Activated B cell treated with CpG ODN at 0.5 μM for 24 hours (primary cell): ENCODE results near the gene PI4KB. TPM values are rescaled to one million over a fixed set of nuclear protein-coding genes. Genes with fewer than 3 reads are reported as not detected.

ENCODE experiments used
- ATAC-seq: fragments of 200-7000 bp; cut with Tn5 transposase; one replicate; pipeline ENCODE4 v1.10.0; 2021; ENCODE audit warnings: low read depth, mild to moderate bottlenecking, moderate library complexity
- CTCF ChIA-PET: fragments of 350-600 bp; sonication (Branson Sonifier 250); formaldehyde crosslinking; loops from one replicate; lab custom pipeline; 2021; ENCODE audit warnings: antibody characterized with exemption; lab: Charles Lee
- POLR2A ChIA-PET: fragments of 350-600 bp; sonication (Branson Sonifier 250); formaldehyde crosslinking; loops from one replicate; lab custom pipeline; 2021; ENCODE audit warnings: antibody characterized with exemption; lab: Charles Lee
- DNase-seq: peaks from one replicate; pipeline ENCODE4 v3.0.0; 2022
- H3K27ac Mint-ChIP-seq: one replicate; pipeline ENCODE4 v1.8.0; 2020; ENCODE audit warnings: mixed read lengths
- H3K27me3 Mint-ChIP-seq: one replicate; pipeline ENCODE4 v1.8.0; 2021; ENCODE audit warnings: mixed read lengths
- H3K36me3 Mint-ChIP-seq: one replicate; pipeline ENCODE4 v1.8.0; 2021; ENCODE audit warnings: low read depth, mixed read lengths
- H3K4me1 Mint-ChIP-seq: one replicate; pipeline ENCODE4 v1.8.0; 2021; ENCODE audit warnings: mixed read lengths
- H3K4me3 Mint-ChIP-seq: one replicate; pipeline ENCODE4 v1.8.0; 2020; ENCODE audit warnings: mild to moderate bottlenecking, mixed read lengths
- H3K9me3 Mint-ChIP-seq: one replicate; pipeline ENCODE4 v1.8.0; 2020; ENCODE audit warnings: mixed read lengths
- intact Hi-C: fragments of 100-400 bp; cut with micrococcal nuclease; formaldehyde crosslinking; loops from one replicate; pipeline ENCODE4 v1.15.1; 2024
- total RNA-seq: library from RNA; stranded (reverse); gene quantifications from 2 replicates; pipeline ENCODE4 v1.2.3, GENCODE V29; 2022
- TF ChIP-seq, protein P1 (sequence below): fragments of 200-600 bp; IDR thresholded peaks from one replicate; pipeline ENCODE4 v1.8.0; 2022; ENCODE audit warnings: antibody characterized with exemption, mild to moderate bottlenecking

Gene PI4KB
- total RNA-seq, 1 donor from 2014 or later, result 113 TPM

DNA sequence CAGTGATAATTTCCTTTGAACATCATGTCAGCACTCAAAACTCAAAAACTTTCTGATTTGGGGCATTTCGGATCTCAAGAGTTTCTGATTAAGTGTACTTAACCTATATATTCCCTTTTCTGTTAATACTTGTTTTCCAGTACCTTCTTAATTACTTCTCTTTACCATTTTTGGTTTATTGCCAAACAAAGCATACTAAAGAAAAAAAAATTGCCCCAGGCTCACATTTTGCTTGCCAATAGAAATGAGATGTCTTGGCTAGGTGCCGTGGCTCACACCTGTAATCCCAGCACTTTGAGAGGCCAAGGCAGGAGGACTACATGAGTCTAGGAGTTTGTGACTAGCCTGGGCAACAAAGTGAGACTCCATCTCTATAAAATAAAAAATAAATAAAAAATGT is 67.9 kb downstream of the PI4KB start:
- Mint-ChIP-seq H3K27ac (no peak overlapping the region), H3K27me3 (no peaks in the 10 kb centered on the region), H3K36me3 (peaks cover 30% of the 10 kb centered on the region), H3K4me3 (no peak overlapping the region), H3K9me3 (no peaks in the 10 kb centered on the region), H3K4me1 (peaks cover 41% of the 10 kb centered on the region)
- ChIA-PET POLR2A (interaction anchor here (1.5 kb wide), 1 partner anchor 18 kb away, joined by 5 read pairs; no protein-coding TSS in a partner anchor), CTCF (no interaction called here)
- ATAC-seq (no peak), DNase-seq (no peak)
- TF ChIP-seq, protein P1, sequence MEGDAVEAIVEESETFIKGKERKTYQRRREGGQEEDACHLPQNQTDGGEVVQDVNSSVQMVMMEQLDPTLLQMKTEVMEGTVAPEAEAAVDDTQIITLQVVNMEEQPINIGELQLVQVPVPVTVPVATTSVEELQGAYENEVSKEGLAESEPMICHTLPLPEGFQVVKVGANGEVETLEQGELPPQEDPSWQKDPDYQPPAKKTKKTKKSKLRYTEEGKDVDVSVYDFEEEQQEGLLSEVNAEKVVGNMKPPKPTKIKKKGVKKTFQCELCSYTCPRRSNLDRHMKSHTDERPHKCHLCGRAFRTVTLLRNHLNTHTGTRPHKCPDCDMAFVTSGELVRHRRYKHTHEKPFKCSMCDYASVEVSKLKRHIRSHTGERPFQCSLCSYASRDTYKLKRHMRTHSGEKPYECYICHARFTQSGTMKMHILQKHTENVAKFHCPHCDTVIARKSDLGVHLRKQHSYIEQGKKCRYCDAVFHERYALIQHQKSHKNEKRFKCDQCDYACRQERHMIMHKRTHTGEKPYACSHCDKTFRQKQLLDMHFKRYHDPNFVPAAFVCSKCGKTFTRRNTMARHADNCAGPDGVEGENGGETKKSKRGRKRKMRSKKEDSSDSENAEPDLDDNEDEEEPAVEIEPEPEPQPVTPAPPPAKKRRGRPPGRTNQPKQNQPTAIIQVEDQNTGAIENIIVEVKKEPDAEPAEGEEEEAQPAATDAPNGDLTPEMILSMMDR, result no peak
- intact Hi-C loops, result loop anchor here (10.0 kb wide), 2 partner anchors 85 to 255 kb away; partner anchors contain the start of genes MINDY1, PRUNE1 and RFX5

DNA sequence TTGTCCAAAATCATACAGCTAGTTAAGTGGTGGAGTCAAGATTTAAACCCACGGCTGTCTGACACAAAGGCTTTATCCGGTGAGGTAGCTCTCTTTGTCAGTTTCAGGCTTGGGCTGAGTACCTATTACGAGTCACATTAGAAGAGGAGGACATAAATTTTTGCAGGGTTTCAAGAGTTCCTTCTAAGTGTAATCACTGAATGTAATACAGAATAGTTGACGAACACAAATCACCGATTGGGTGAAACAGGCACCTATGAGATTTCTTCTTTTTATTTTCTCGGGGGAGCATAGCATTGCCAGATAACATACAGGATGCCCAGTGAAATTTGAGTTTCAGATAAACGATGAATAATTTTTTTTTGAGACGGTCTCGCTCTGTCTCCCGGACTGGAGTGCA is 71.8 kb downstream of the PI4KB start:
- H3K27ac Mint-ChIP-seq, result peak overlapping the region; percentile 93
- H3K36me3 Mint-ChIP-seq, result peaks cover 13% of the 10 kb centered on the region
- H3K27me3 Mint-ChIP-seq, result no peaks in the 10 kb centered on the region
- ChIA-PET POLR2A (interaction anchor here (0.6 to 2.9 kb wide), 13 partner anchors 10 to 676 kb away, joined by 3 to 36 read pairs (median 7); partner anchors contain the start of genes MCL1, PI4KB, PSMB4 and TDRKH), CTCF (interaction anchor here (0.7 to 1.5 kb wide), 2 partner anchors 22 to 28 kb away, joined by 3 to 5 read pairs; no protein-coding TSS in a partner anchor)
- H3K9me3 Mint-ChIP-seq, result no peaks in the 10 kb centered on the region
- peak overlapping the region; percentile 97 for H3K4me3 Mint-ChIP-seq
- H3K4me1 Mint-ChIP-seq, result peaks cover 37% of the 10 kb centered on the region
- TF ChIP-seq, protein P1, result no peak
- DNase-seq, result no peak
- intact Hi-C loops, result loop anchor here (10.0 kb wide), 2 partner anchors 89 to 251 kb away; partner anchors contain the start of genes MINDY1, PRUNE1 and RFX5
- ATAC-seq, result no peak

DNA sequence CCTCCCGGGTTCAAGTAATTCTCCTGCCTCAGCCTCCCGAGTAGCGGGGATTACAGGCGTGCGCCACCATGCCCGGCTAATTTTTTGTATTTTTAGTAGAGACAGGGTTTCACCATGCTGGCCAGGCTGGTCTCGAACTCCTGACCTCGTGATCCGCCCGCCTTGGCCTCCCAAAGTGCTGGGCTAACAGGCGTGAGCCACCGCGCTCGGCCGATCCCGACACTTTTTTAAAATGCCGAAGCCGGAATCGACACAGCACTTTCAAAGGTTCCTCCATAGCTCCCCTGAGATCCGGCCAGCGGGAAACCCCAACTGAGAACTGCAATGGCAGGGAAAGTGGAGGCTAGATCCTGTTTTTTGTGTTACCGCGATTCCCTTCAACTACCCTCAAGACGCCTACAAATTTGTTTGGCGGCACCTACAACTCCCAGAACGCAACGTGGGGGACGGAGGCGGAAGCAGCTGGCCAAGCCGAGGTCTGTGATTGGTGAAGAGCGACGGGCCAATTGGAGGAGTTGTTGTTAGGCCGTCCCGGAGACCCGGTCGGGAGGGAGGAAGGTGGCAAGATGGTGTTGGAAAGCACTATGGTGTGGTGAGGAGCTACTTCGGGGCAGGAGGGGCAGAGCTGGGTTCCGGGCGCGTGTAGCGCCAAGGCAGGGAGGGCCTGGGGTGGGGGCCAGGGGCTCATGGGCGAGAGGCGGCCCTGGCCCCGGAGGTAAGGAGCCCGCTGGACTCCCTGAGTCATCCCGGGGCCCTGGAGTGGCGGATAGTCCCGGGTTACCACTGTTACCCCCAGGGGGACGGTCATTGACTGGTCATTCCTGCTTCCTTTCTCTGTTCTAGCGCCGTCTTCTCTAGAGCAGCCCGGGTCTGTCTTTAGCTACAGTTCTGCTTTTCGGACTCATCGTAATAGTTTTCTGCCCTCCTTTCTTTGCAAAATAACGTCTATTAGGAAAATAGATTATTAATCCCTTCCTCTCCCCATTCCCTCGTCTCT is 72.7 kb downstream of the PI4KB start, which contains the start of gene PSMD4:
Gene PSMD4, plus strand, starts transcription at position 518 of the 997 bp plus-strand sequence. Its CDS starts 49 bp downstream, at position 567.
- POLR2A ChIA-PET, result interaction anchor here (0.6 to 2.9 kb wide), 29 partner anchors 9 to 1145 kb away, joined by 3 to 36 read pairs (median 5); partner anchors contain the start of genes C1orf56, MCL1, PI4KB and PSMB4
- peak within 1 kb of the TSS; percentile 97 for H3K4me3 Mint-ChIP-seq
- ATAC-seq (peak; percentile 87), DNase-seq (peak; percentile 77)
- no peaks in the 10 kb centered on the region for H3K9me3 Mint-ChIP-seq
- H3K27me3 Mint-ChIP-seq, result no peaks in the 10 kb centered on the region
- H3K36me3 Mint-ChIP-seq, result peaks cover 13% of the 10 kb centered on the region
- CTCF ChIA-PET, result interaction anchor here (0.7 to 1.5 kb wide), 5 partner anchors 23 to 155 kb away, joined by 3 to 8 read pairs (median 3); partner anchors contain the start of gene TNFAIP8L2
- H3K27ac Mint-ChIP-seq, result peak within 1 kb of the TSS; percentile 93
- TF ChIP-seq, protein P1, result no peak
- intact Hi-C loops, result loop anchor here (1.0 to 10.0 kb wide), 7 partner anchors 23 to 250 kb away; partner anchors contain the start of genes MINDY1, PRUNE1, PSMB4 and RFX5
- peaks cover 37% of the 10 kb centered on the region for H3K4me1 Mint-ChIP-seq

DNA sequence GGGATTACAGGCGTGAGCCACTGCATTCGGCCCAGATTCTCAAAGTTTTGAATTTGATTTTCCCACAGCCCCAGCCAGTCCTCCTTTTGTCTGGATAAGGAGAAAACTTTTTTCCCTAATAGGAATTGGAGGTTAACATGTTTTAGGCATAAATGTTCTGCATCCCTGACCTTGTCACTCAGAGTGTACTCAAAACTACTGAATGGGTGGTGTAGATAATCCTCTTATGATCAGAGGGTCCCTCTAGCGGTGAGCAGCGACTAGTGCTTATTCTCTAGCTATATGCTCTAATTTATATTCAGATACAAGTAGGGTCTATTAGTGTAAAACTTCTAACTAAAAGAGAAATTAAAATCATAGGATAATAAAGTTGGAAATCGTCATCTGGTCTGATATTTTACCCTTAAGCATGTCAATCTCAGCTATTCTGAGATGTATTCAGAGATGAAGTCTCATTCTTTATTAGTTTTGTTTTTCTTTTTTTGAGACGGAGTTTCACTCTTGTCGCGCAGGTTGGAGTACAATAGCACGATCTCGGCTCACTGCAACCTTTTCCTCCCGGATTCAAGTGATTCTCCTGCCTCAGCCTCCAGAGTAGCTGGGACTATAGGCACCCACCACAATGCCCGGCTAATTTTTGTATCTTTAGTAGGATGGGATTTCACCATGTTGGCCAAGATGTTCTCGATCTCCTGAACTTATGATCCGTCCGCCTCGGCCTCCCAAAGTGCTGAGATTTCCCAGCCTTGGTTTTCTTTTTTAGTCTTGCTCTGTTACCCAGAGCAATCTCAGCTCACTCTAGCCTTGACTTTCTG is 75.4 kb downstream of the PI4KB start:
- ChIA-PET CTCF (interaction anchor here (0.6 to 3.3 kb wide), 18 partner anchors 9 to 227 kb away, joined by 3 to 30 read pairs (median 4); partner anchors contain the start of genes TNFAIP8L2 and ZNF687), POLR2A (interaction anchor here (0.6 to 2.4 kb wide), 9 partner anchors 9 to 157 kb away, joined by 3 to 15 read pairs (median 9); partner anchors contain the start of genes PI4KB, VPS72 and ZNF687)
- DNase-seq (no peak), ATAC-seq (peak; percentile 70)
- Mint-ChIP-seq H3K4me3 (peak overlapping the region; percentile 4), H3K9me3 (no peaks in the 10 kb centered on the region), H3K36me3 (peaks cover 29% of the 10 kb centered on the region), H3K27ac (no peak overlapping the region), H3K27me3 (no peaks in the 10 kb centered on the region), H3K4me1 (peaks cover 25% of the 10 kb centered on the region)
- intact Hi-C loops, result loop anchor here (1.0 to 10.0 kb wide), 5 partner anchors 56 to 247 kb away; partner anchors contain the start of genes MINDY1, PRUNE1 and RFX5
- TF ChIP-seq, protein P1, result peak; percentile 90
